HepG2 (cell line): ENCODE results near the gene AMPD2. TPM values are rescaled to one million over a fixed set of nuclear protein-coding genes. Genes with fewer than 3 reads are reported as not detected.

Source experiments
- FOXO1 ChIP-seq: sonication (generic); formaldehyde crosslinking; IDR thresholded peaks from 2 replicates; pipeline ENCODE4 v1.4.0; 2020; ENCODE audit warnings: missing genetic modification reagents
- RORA ChIP-seq: sonication (generic); formaldehyde crosslinking; IDR thresholded peaks from 2 replicates; pipeline ENCODE4 v1.5.0; 2020; ENCODE audit warnings: mild to moderate bottlenecking, missing genetic modification reagents, moderate library complexity
- SATB2 ChIP-seq: sonication (generic); formaldehyde crosslinking; IDR thresholded peaks from 2 replicates; pipeline ENCODE4 v1.5.0; 2020; ENCODE audit warnings: missing genetic modification reagents
- SCMH1 ChIP-seq: sonication (generic); formaldehyde crosslinking; IDR thresholded peaks from 2 replicates; pipeline ENCODE4 v1.9.0; 2021; ENCODE audit warnings: missing genetic modification reagents, mild to moderate bottlenecking, borderline replicate concordance
- ZBTB40 ChIP-seq, 2 experiments: fragments of 450-650 bp in 1 of 2; sonication (generic) in 1 of 2; formaldehyde crosslinking in 1 of 2; IDR thresholded peaks; 2 replicates each; pipeline versions ENCODE4 v1.6.1 to v1.8.0; 2016 to 2022; ENCODE audit warnings: antibody characterized with exemption in 1 of 2, mild to moderate bottlenecking in 1 of 2, missing genetic modification reagents in 1 of 2
- ZFP90 ChIP-seq: sonication (generic); formaldehyde crosslinking; IDR thresholded peaks from 2 replicates; pipeline ENCODE4 v1.8.0; 2022; ENCODE audit warnings: missing genetic modification reagents, mild to moderate bottlenecking, inconsistent platforms, borderline replicate concordance
- polyA plus RNA-seq, 8 experiments: library from polyadenylated mRNA; depleted of rRNA in 3 of 8; stranded (reverse) in 7 of 8; unstranded in 1 of 8; fragments of >200 nt; fragmentation: Illumina TruSeq in 4 of 8; extraction: Trizol in 4 of 8; gene quantifications; 2 replicates each; pipeline versions ENCODE4 v1.2.1 to v1.2.3, GENCODE V29; 2011 to 2016; ENCODE audit warnings: low read depth in 4 of 8, missing spikeins in 1 of 8, mixed read lengths in 1 of 8; ENCODE audit not compliant: insufficient read depth in 1 of 8
- total RNA-seq, 5 experiments: library from RNA; depleted of rRNA; stranded (reverse); fragments of >200 nt; fragmentation: Illumina TruSeq; extraction: Trizol; gene quantifications; 2 replicates each; pipeline ENCODE4 v1.2.3, GENCODE V29; 2016; ENCODE audit warnings: low read depth in 1 of 5

The AMPD2 gene
- total and polyA plus RNA-seq, 2 of the 13 experiments (the other 11 are each of a cell fraction or from before 2014, with no cell fraction given) = 62.3 to 82.0 TPM

GRCh38 chr1:109634771-109635750, 15.4 kb downstream of the AMPD2 start (continued):
- TF ChIP-seq ZBTB40 (IDR thresholded peaks at IDR 0.05) = no peak
- no peak for TF ChIP-seq ZBTB40 (CRISPR knock-in tag; IDR thresholded peaks at IDR 0.05)
- TF ChIP-seq SATB2 = no peak
- TF ChIP-seq FOXO1 (CRISPR knock-in tag) = no peak
- TF ChIP-seq RORA (CRISPR knock-in tag) = no peak
- TF ChIP-seq SCMH1 (CRISPR knock-in tag) = no peak
- no peak for TF ChIP-seq ZFP90 (CRISPR knock-in tag)
